Mammary epithelial cell (primary cell): ENCODE data around the gene RMDN2.

Source experiments
- CTCF ChIP-seq, 2 donors: IDR thresholded peaks in 1 of 2; conservative IDR thresholded peaks in 1 of 2; 2 replicates each; pipeline ENCODE4 v1.5.1; 2011 to 2012; ENCODE audit warnings: inconsistent platforms in 2 of 2, low read length in 2 of 2, mild to moderate bottlenecking in 2 of 2, control low read depth in 1 of 2, low read depth in 1 of 2; ENCODE audit not compliant: insufficient read depth in 1 of 2; ENCODE audit errors: extremely low read depth in 1 of 2
- EZH2 ChIP-seq: IDR thresholded peaks from 2 replicates; pipeline ENCODE4 v1.6.1; 2012; ENCODE audit warnings: low read length, inconsistent platforms, borderline replicate concordance

DNA sequence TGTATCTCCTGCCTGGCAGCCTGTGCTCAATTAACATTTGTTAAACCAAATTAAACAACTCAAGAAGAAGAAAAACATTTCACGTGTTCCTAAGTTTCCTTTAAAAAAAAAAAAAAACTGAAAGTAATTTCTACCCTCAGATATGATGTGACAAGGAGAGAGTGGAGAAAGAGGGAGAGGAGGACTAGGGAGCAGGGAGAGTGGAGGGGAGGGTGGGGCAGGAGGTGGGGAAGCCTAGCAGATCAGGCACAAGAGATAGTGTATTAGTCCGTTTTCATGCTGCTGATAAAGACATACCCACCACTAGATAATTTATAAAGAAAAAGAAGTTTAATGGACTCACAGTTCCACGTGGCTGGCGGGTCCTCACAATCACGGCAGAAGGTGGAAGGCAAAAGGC lies 104.4 kb downstream of the RMDN2 start:
- no peak for TF ChIP-seq EZH2
- TF ChIP-seq CTCF (conservative IDR thresholded peaks at IDR 0.05 in 1 of 2, IDR thresholded peaks at IDR 0.05 in 1 of 2; ENCODE audit: extremely low read depth in 1 of 2, insufficient read depth in 1 of 2, low read depth in 1 of 2, low read length in 2 of 2), result no peak
